GM12878 (cell line): ENCODE measurements around the gene PRR23C. TPM values are rescaled to one million over a fixed set of nuclear protein-coding genes. Genes with fewer than 3 reads are reported as not detected.

Experiments
- BACH1 ChIP-seq: fragments of 450-650 bp; IDR thresholded peaks from 2 replicates; pipeline ENCODE4 v1.6.1; 2017; ENCODE audit warnings: mild to moderate bottlenecking, borderline replicate concordance
- BCL11A ChIP-seq: IDR thresholded peaks from 2 replicates; pipeline ENCODE4 v1.6.1; 2011; ENCODE audit warnings: low read depth, low read length
- BMI1 ChIP-seq: fragments of 450-650 bp; IDR thresholded peaks from 2 replicates; pipeline ENCODE4 v1.6.1; 2016; ENCODE audit warnings: mild to moderate bottlenecking, moderate library complexity, borderline replicate concordance
- CBX3 ChIP-seq: fragments of 200-600 bp; sonication (generic); IDR thresholded peaks from 2 replicates; pipeline ENCODE4 v1.6.1; 2016; ENCODE audit warnings: low read depth, borderline replicate concordance
- CHD1 ChIP-seq: IDR thresholded peaks from 2 replicates; pipeline ENCODE4 v1.6.1; 2012; ENCODE audit warnings: low read depth, low read length, improper control_type of control experiment
- CREB1 ChIP-seq: IDR thresholded peaks from 2 replicates; pipeline ENCODE4 v1.6.1; 2012; ENCODE audit warnings: low read depth, mild to moderate bottlenecking, inconsistent platforms
- DPF2 ChIP-seq: fragments of 450-650 bp; IDR thresholded peaks from 2 replicates; pipeline ENCODE4 v1.6.1; 2017; ENCODE audit warnings: mild to moderate bottlenecking
- EED ChIP-seq: sonication (generic); IDR thresholded peaks from 2 replicates; pipeline ENCODE4 v1.6.1; 2016; ENCODE audit warnings: antibody characterized with exemption, low read depth
- KLF5 ChIP-seq: fragments of 450-650 bp; IDR thresholded peaks from 2 replicates; pipeline ENCODE4 v1.6.1; 2014; ENCODE audit warnings: mild to moderate bottlenecking; ENCODE audit not compliant: partially characterized antibody
- MTA2 ChIP-seq: fragments of 450-650 bp; IDR thresholded peaks from 2 replicates; pipeline ENCODE4 v1.6.1; 2016; ENCODE audit warnings: low read depth, mild to moderate bottlenecking, moderate library complexity
- RAD51 ChIP-seq: fragments of 450-650 bp; IDR thresholded peaks from 2 replicates; pipeline ENCODE4 v1.6.1; 2016; ENCODE audit warnings: moderate library complexity, mild to moderate bottlenecking, inconsistent platforms
- RFX5 ChIP-seq: IDR thresholded peaks from 2 replicates; pipeline ENCODE4 v1.6.1; 2011; ENCODE audit warnings: low read depth, low read length, improper control_type of control experiment
- SMAD1 ChIP-seq: fragments of 450-650 bp; IDR thresholded peaks from 2 replicates; pipeline ENCODE4 v1.6.1; 2018; ENCODE audit warnings: mild to moderate bottlenecking, low read depth; ENCODE audit not compliant: partially characterized antibody
- polyA plus RNA-seq, 11 experiments: library from polyadenylated mRNA; depleted of rRNA in 4 of 11; unstranded in 6 of 11; stranded (reverse) in 5 of 11; fragments of >200 nt; fragmentation: Nextera tagmentation in 4 of 11; fragmentation: Illumina TruSeq in 1 of 11; extraction: Ambion mirVana in 4 of 11; extraction: Trizol in 1 of 11; gene quantifications; 1 replicate in 1 of 11; 2 replicates in 10 of 11; pipeline versions ENCODE4 v1.2.1 to v1.2.3, GENCODE V29; 2011 to 2016; ENCODE audit warnings: inconsistent platforms in 2 of 11, missing spikeins in 2 of 11, low read depth in 1 of 11
- total RNA-seq, 4 experiments: library from RNA; depleted of rRNA in 3 of 4; stranded (reverse); fragments of >200 nt in 3 of 4; fragmentation: Illumina TruSeq in 1 of 4; extraction: Trizol in 1 of 4; gene quantifications; 2 replicates each; pipeline versions ENCODE4 v1.2.1 to v1.2.3, GENCODE V29; 2013 to 2021
- TF ChIP-seq, protein P1 (sequence below): IDR thresholded peaks from 2 replicates; pipeline ENCODE4 v1.6.1; 2012; ENCODE audit warnings: low read depth, low read length, improper control_type of control experiment
- TF ChIP-seq, protein P2 (sequence below): fragments of 450-650 bp; IDR thresholded peaks from 2 replicates; pipeline ENCODE4 v1.6.1; 2017; ENCODE audit warnings: low read depth, mild to moderate bottlenecking, moderate library complexity
- TF ChIP-seq, protein P3 (sequence below): IDR thresholded peaks from 2 replicates; pipeline ENCODE4 v1.6.1; 2011; ENCODE audit warnings: low read depth, low read length, improper control_type of control experiment, borderline replicate concordance
- TF ChIP-seq, protein P4 (sequence below): fragments of 450-650 bp; IDR thresholded peaks from 2 replicates; pipeline ENCODE4 v1.6.1; 2016; ENCODE audit warnings: mild to moderate bottlenecking, moderate library complexity, borderline replicate concordance
- TF ChIP-seq, protein P5 (sequence below): IDR thresholded peaks from 2 replicates; pipeline ENCODE4 v1.6.1; 2012; ENCODE audit warnings: low read depth, low read length, improper control_type of control experiment
- TF ChIP-seq, protein P6 (sequence below): fragments of 450-650 bp; IDR thresholded peaks from 2 replicates; pipeline ENCODE4 v1.6.1; 2017; ENCODE audit warnings: mild to moderate bottlenecking, low read depth, inconsistent platforms; ENCODE audit not compliant: poor library complexity, severe bottlenecking

Gene PRR23C
- total and polyA plus RNA-seq, 10 of the 15 experiments (the other 5 are each of a cell fraction or from before 2014, with no cell fraction given), result not detected

DNA sequence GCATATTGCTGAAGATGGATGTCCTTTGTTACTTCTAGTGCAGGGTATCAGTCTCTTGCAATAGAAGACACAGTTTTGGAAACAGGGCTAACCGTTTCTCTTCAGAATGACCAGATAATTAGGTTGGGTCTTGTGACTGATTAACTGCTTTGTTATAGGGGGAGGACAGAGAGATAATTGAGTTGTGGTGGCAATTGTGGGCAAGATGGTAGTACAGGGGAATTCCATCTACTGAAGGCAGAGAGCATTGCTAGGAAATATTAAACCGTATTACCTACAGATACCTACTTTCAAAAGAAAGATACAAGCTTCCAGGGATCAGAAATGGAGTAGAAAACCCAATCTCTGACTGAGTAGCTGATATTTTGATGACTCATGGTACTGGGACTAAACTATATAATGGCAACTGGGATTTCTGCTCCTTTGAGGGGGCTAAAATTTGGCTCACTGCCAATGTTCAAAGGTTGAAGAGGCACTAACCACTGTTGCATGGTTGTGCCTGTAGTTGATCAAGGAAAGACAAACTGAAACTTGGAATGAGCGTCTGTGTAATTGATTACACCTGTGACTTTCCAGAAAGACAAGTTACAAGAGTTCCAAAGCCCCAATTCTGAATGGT lies 28.2 kb downstream of the PRR23C start (continued):
- TF ChIP-seq, protein P1, sequence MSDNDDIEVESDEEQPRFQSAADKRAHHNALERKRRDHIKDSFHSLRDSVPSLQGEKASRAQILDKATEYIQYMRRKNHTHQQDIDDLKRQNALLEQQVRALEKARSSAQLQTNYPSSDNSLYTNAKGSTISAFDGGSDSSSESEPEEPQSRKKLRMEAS, result no peak
- TF ChIP-seq BMI1, result no peak
- TF ChIP-seq, protein P2, sequence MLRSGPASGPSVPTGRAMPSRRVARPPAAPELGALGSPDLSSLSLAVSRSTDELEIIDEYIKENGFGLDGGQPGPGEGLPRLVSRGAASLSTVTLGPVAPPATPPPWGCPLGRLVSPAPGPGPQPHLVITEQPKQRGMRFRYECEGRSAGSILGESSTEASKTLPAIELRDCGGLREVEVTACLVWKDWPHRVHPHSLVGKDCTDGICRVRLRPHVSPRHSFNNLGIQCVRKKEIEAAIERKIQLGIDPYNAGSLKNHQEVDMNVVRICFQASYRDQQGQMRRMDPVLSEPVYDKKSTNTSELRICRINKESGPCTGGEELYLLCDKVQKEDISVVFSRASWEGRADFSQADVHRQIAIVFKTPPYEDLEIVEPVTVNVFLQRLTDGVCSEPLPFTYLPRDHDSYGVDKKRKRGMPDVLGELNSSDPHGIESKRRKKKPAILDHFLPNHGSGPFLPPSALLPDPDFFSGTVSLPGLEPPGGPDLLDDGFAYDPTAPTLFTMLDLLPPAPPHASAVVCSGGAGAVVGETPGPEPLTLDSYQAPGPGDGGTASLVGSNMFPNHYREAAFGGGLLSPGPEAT, result peak; percentile 87
- TF ChIP-seq BCL11A, result peak; percentile 80; the same call in 1 of the 2 replicates
- TF ChIP-seq EED, result no peak
- no peak for TF ChIP-seq KLF5
- TF ChIP-seq, protein P3, sequence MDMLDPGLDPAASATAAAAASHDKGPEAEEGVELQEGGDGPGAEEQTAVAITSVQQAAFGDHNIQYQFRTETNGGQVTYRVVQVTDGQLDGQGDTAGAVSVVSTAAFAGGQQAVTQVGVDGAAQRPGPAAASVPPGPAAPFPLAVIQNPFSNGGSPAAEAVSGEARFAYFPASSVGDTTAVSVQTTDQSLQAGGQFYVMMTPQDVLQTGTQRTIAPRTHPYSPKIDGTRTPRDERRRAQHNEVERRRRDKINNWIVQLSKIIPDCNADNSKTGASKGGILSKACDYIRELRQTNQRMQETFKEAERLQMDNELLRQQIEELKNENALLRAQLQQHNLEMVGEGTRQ, result no peak
- TF ChIP-seq MTA2, result peak; percentile 99
- peak; percentile 44; the same call in 1 of the 2 replicates for TF ChIP-seq RAD51
- peak; percentile 96 for TF ChIP-seq SMAD1
- TF ChIP-seq, protein P4, sequence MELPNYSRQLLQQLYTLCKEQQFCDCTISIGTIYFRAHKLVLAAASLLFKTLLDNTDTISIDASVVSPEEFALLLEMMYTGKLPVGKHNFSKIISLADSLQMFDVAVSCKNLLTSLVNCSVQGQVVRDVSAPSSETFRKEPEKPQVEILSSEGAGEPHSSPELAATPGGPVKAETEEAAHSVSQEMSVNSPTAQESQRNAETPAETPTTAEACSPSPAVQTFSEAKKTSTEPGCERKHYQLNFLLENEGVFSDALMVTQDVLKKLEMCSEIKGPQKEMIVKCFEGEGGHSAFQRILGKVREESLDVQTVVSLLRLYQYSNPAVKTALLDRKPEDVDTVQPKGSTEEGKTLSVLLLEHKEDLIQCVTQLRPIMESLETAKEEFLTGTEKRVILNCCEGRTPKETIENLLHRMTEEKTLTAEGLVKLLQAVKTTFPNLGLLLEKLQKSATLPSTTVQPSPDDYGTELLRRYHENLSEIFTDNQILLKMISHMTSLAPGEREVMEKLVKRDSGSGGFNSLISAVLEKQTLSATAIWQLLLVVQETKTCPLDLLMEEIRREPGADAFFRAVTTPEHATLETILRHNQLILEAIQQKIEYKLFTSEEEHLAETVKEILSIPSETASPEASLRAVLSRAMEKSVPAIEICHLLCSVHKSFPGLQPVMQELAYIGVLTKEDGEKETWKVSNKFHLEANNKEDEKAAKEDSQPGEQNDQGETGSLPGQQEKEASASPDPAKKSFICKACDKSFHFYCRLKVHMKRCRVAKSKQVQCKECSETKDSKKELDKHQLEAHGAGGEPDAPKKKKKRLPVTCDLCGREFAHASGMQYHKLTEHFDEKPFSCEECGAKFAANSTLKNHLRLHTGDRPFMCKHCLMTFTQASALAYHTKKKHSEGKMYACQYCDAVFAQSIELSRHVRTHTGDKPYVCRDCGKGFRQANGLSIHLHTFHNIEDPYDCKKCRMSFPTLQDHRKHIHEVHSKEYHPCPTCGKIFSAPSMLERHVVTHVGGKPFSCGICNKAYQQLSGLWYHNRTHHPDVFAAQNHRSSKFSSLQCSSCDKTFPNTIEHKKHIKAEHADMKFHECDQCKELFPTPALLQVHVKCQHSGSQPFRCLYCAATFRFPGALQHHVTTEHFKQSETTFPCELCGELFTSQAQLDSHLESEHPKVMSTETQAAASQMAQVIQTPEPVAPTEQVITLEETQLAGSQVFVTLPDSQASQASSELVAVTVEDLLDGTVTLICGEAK, result no peak
- no peak for TF ChIP-seq CHD1
- no peak for TF ChIP-seq RFX5
- peak; percentile 50; the same call in 1 of the 2 replicates for TF ChIP-seq DPF2
- TF ChIP-seq, protein P5, sequence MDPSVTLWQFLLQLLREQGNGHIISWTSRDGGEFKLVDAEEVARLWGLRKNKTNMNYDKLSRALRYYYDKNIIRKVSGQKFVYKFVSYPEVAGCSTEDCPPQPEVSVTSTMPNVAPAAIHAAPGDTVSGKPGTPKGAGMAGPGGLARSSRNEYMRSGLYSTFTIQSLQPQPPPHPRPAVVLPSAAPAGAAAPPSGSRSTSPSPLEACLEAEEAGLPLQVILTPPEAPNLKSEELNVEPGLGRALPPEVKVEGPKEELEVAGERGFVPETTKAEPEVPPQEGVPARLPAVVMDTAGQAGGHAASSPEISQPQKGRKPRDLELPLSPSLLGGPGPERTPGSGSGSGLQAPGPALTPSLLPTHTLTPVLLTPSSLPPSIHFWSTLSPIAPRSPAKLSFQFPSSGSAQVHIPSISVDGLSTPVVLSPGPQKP, result no peak
- 0 out of 2 replicates have a peak, but pooled peaks have one; percentile 33 for TF ChIP-seq BACH1
- TF ChIP-seq CBX3, result no peak
- TF ChIP-seq, protein P6, sequence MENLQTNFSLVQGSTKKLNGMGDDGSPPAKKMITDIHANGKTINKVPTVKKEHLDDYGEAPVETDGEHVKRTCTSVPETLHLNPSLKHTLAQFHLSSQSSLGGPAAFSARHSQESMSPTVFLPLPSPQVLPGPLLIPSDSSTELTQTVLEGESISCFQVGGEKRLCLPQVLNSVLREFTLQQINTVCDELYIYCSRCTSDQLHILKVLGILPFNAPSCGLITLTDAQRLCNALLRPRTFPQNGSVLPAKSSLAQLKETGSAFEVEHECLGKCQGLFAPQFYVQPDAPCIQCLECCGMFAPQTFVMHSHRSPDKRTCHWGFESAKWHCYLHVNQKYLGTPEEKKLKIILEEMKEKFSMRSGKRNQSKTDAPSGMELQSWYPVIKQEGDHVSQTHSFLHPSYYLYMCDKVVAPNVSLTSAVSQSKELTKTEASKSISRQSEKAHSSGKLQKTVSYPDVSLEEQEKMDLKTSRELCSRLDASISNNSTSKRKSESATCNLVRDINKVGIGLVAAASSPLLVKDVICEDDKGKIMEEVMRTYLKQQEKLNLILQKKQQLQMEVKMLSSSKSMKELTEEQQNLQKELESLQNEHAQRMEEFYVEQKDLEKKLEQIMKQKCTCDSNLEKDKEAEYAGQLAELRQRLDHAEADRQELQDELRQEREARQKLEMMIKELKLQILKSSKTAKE, result peak; percentile 42
- no peak for TF ChIP-seq CREB1
